ENCODE data around the gene FN3KRP. TPM values are rescaled to one million over a fixed set of nuclear protein-coding genes. Genes with fewer than 3 reads are reported as not detected.

The FN3KRP gene
- total and polyA plus RNA-seq, 3 donors from 2014 or later: 26.9 to 30.2 (median 29.3) TPM

DNA sequence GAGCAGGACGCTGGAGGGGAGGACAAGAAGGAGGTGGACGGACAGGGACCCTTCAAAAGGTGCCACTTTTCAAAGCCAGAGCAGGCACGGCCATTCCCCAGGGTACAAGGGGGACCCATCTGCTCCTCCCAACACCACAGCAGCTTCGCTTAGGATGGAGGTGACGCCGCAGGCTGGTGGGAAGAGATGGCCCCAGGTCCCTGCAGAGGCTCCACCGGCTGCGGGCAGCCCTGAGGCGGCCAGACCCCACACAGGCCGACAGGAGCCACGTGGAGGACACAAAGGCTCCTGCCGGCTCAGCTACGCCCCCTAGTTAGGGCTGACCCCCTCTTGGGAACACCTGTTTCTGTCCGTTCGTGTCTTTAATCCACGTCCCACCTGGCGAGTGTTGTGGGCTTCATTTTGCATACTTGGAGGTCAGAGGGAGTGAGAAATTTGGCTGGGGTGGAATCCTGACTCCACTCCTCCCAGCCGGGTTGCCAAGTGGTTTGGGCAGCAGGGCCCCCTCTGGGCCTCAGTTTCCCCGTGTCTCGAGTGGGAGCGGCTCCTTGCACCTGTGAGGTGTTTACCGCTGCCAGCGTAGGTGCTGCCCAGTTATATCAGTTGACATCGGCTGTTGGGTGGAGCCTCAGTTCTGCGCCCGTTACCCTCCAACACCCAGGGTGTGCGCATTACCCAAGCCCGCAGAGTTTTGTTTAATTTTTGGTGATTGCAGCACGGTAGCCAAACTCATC is 5.8 kb upstream of the FN3KRP start:
- Histone ChIP-seq H3K27me3 (no peaks in the 10 kb centered on the region), H3K4me3 (no peak overlapping the region), H3K36me3 (ENCODE audit: low read depth, missing control alignments) (no peaks in the 10 kb centered on the region), H3K27ac (no peak overlapping the region), H3K9me3 (no peaks in the 10 kb centered on the region), H3K4me1 (peaks cover 3% of the 10 kb centered on the region)
- WGBS, 2 donors: 69 to 71% methylated on average over 15 to 29 of the region's 29 CpGs
- intact Hi-C loops (cut with DNase I; ENCODE audit: low total_unique reads): no loop called here
- DNase-seq: no peak
- no peak for TF ChIP-seq POLR2A (IDR thresholded peaks at IDR 0.05)
- TF ChIP-seq, protein P1, sequence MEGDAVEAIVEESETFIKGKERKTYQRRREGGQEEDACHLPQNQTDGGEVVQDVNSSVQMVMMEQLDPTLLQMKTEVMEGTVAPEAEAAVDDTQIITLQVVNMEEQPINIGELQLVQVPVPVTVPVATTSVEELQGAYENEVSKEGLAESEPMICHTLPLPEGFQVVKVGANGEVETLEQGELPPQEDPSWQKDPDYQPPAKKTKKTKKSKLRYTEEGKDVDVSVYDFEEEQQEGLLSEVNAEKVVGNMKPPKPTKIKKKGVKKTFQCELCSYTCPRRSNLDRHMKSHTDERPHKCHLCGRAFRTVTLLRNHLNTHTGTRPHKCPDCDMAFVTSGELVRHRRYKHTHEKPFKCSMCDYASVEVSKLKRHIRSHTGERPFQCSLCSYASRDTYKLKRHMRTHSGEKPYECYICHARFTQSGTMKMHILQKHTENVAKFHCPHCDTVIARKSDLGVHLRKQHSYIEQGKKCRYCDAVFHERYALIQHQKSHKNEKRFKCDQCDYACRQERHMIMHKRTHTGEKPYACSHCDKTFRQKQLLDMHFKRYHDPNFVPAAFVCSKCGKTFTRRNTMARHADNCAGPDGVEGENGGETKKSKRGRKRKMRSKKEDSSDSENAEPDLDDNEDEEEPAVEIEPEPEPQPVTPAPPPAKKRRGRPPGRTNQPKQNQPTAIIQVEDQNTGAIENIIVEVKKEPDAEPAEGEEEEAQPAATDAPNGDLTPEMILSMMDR (IDR thresholded peaks at IDR 0.05): no peak

DNA sequence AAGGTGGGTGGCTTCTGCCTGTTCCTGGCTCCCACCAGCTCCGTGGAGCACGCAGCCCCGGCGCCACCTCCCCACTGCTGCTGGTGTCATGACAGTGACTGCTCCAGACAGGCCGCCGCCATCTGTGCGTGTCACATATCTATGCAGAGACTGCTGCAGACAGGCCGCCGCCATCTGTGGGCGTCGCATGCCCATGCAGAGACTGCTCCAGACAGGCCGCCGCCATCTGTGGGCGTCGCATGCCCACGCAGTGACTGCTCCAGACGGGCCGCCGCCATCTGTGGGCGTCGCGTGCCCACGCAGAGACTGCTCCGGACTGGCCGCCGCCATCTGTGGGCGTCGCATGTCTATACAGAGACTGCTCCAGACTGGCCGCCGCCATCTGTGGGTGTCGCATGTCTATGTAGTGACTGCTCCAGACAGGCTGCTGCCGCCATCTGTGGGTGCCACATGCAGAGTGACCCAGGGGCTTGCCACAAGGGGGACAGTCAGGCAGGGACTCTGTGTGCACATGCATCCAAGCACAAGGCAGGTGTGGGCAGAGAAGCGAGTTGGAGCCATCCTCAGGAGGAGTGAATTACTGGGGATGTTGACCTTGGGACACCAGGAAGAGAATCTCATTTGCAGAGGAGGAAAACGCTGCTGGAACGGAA is 3.3 kb upstream of the FN3KRP start:
- TF ChIP-seq, protein P1 (IDR thresholded peaks at IDR 0.05): no peak
- no peak for TF ChIP-seq POLR2A (IDR thresholded peaks at IDR 0.05)
- no peak for DNase-seq
- no peak overlapping the region for H3K4me3 ChIP-seq
- peaks cover 11% of the 10 kb centered on the region for H3K4me1 ChIP-seq
- 74 to 88% methylated on average over 20 to 35 of the region's 35 CpGs for WGBS, 2 donors
- no peaks in the 10 kb centered on the region for H3K27me3 ChIP-seq
- no peaks in the 10 kb centered on the region for H3K9me3 ChIP-seq
- intact Hi-C loops (cut with DNase I; ENCODE audit: low total_unique reads): no loop called here
- H3K27ac ChIP-seq: no peak overlapping the region
- no peaks in the 10 kb centered on the region for H3K36me3 ChIP-seq (ENCODE audit: low read depth, missing control alignments)

DNA sequence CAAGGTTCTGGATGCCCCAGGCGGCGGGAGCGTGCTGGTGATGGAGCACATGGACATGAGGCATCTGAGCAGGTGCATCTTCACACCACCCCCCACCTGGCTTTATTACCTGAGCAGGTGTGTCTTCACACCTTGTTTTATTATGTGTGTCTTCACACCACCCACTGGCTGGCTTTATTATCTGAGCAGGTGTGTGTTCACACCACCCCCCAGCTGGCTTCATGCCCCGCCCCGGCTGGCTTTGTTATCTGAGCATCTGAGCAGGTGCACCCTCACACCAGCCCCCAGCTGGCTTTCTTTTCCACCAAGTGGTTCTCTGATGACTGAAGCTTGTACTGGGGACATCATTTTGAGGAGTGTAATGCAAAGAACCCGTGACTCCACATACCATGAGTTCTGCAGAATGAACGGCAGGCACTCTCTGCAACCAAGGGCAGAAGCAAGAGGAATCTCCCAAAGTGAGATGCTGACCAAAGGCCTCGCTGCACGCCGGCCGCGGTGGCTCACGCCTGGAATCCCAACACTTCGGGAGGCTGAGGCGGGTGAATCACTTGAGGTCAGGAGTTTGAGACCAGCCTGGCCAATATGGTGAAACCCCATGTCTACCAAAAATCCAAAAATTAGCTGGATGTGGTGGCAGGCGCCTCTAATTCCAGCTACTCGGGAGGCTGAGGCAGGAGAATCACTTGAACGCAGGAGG is 2.6 kb downstream of the FN3KRP start:
- TF ChIP-seq, protein P1 (IDR thresholded peaks at IDR 0.05): no peak
- no peak for TF ChIP-seq POLR2A (IDR thresholded peaks at IDR 0.05)
- DNase-seq: no peak
- Histone ChIP-seq H3K4me3 (no peak overlapping the region), H3K9me3 (no peaks in the 10 kb centered on the region), H3K27me3 (no peaks in the 10 kb centered on the region), H3K36me3 (ENCODE audit: low read depth, missing control alignments) (no peaks in the 10 kb centered on the region), H3K27ac (no peak overlapping the region), H3K4me1 (peaks cover 8% of the 10 kb centered on the region)
- intact Hi-C loops (cut with DNase I; ENCODE audit: low total_unique reads): no loop called here
- 94% methylated on average over 11 to 18 of the region's 18 CpGs for whole genome bisulfite sequencing, 2 donors

DNA sequence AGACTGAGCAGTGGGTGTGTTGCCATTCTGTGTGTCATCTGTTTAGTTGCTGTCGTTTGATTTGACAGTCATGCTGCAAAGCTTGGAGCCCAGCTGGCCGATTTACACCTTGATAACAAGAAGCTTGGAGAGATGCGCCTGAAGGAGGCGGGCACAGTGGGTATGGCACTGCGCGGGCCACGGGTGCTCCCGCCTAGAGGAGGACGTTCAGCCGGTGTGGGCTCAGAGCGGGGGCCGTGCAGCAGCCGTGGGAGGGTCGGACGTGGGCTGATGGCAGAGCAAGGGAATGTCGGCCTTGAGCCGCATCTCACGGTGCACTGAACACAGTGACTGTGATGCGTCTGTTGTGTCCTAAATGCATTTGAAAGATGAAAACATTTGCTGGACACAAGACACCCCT is 3.7 kb downstream of the FN3KRP start:
- WGBS, 2 donors: 51 to 89% methylated on average over 19 of the region's 19 CpGs
- Histone ChIP-seq H3K27ac (no peak overlapping the region), H3K36me3 (ENCODE audit: low read depth, missing control alignments) (no peaks in the 10 kb centered on the region), H3K4me1 (peaks cover 8% of the 10 kb centered on the region), H3K9me3 (no peaks in the 10 kb centered on the region), H3K4me3 (no peak overlapping the region), H3K27me3 (no peaks in the 10 kb centered on the region)
- intact Hi-C loops (cut with DNase I; ENCODE audit: low total_unique reads): no loop called here
- TF ChIP-seq, protein P1 (IDR thresholded peaks at IDR 0.05): no peak
- TF ChIP-seq POLR2A (IDR thresholded peaks at IDR 0.05): no peak
- peak; percentile 38 for DNase-seq

Data from testis (tissue), 3 donors.